ENCODE data around the gene PSTPIP2. TPM values are rescaled to one million over a fixed set of nuclear protein-coding genes. Genes with fewer than 3 reads are reported as not detected.

The PSTPIP2 gene
- total and polyA plus RNA-seq, 2 of the 4 experiments (the other 2 are of a cell fraction) = 10.4 to 12.4 TPM

- intact Hi-C loops (cut with micrococcal nuclease) = loop anchor here (5.0 kb wide), 1 partner anchor 39 kb away; no protein-coding TSS in a partner anchor
- dilution Hi-C loops (cut with HindIII; ENCODE audit: low sequenced_read_pairs, unreplicated experiment) = no loop called here
- peaks cover 11% of the 10 kb centered on the region; the same call in 1 of the 2 replicates for H4K20me1 ChIP-seq (ENCODE audit: insufficient read depth, low read length)
- H4K5ac ChIP-seq (ENCODE audit: low read depth, low read length) = no peak overlapping the region
- peaks cover 3% of the 10 kb centered on the region for H3K4me1 ChIP-seq (ENCODE audit: control insufficient read depth, insufficient read depth, low read length)
- no TSS peak for BruUV-seq (replicated peaks)
- peaks cover 15 to 40% of the 10 kb centered on the region in 2 experiments; a peak in 3 of 4 replicates for H3K79me1 ChIP-seq (ENCODE audit: low read depth in 1 of 2, low read length in 2 of 2)
- H4K91ac ChIP-seq (ENCODE audit: insufficient read depth, low read depth, low read length) = no peak overlapping the region
- no peaks in the 10 kb centered on the region; the same call in 1 of the 2 replicates for H3K9me1 ChIP-seq (ENCODE audit: insufficient read depth, low read length)
- no peak overlapping the region for H2AK9ac ChIP-seq (replicated peaks; ENCODE audit: low read depth, low read length, poor library complexity)
- no peak overlapping the region for H3K4me2 ChIP-seq (ENCODE audit: low read depth, low read length)
- H4K8ac ChIP-seq (ENCODE audit: low read depth in 2 of 2, low read length in 2 of 2) = no peak overlapping the region
- no peaks in the 10 kb centered on the region for H3K27me3 ChIP-seq (ENCODE audit: control insufficient read depth, insufficient read depth, low read length)
- no peak overlapping the region for H3K4me3 ChIP-seq (ENCODE audit: insufficient read depth, low read depth, low read length)
- no peak overlapping the region for H3K56ac ChIP-seq (ENCODE audit: extremely low read depth, insufficient read depth, low read length)
- POLR2A ChIA-PET (ENCODE audit: unreplicated experiment) = no interaction called here
- CTCF ChIA-PET = no interaction called here
- ATAC-seq (ENCODE audit: low read depth) (no peak), DNase-seq (no peak)
- H3K36me3 ChIP-seq (ENCODE audit: control insufficient read depth, insufficient read depth, low read length) = no peaks in the 10 kb centered on the region
- H2AK5ac ChIP-seq (ENCODE audit: low read depth, low read length) = no peak overlapping the region
- no peak overlapping the region for H2BK20ac ChIP-seq (ENCODE audit: low read depth, low read length)
- no peak overlapping the region for H2BK120ac ChIP-seq (ENCODE audit: low read depth, low read length)
- H3K4ac ChIP-seq (ENCODE audit: low read depth, low read length) = no peak overlapping the region
- H3K27ac ChIP-seq (ENCODE audit: insufficient read depth, low read length) = no peak overlapping the region
- no peak overlapping the region for H2BK5ac ChIP-seq (ENCODE audit: low read depth, low read length, poor library complexity, severe bottlenecking)
- H2BK15ac ChIP-seq (ENCODE audit: low read depth, low read length) = no peak overlapping the region
- H3K14ac ChIP-seq (replicated peaks; ENCODE audit: low read depth, low read length) = no peak overlapping the region
- H3K9me3 ChIP-seq (ENCODE audit: control insufficient read depth, insufficient read depth, low read length) = no peaks in the 10 kb centered on the region
- in situ Hi-C loops (cut with MboI; ENCODE audit: low sequenced_read_pairs) = no loop called here
- H2AFZ ChIP-seq (replicated peaks; ENCODE audit: low read length, poor library complexity) = no peak overlapping the region
- TF ChIP-seq NFE2L2 (IDR thresholded peaks at IDR 0.05; ENCODE audit: low read depth, low read length) (no peak), FOS (IDR thresholded peaks at IDR 0.05; ENCODE audit: low read depth, low read length) (no peak), MAZ (IDR thresholded peaks at IDR 0.05; ENCODE audit: borderline replicate concordance, low read depth, low read length) (no peak), MXI1 (IDR thresholded peaks at IDR 0.05; ENCODE audit: borderline replicate concordance, low read depth, low read length) (no peak), CEBPB (IDR thresholded peaks at IDR 0.05; ENCODE audit: low read depth, low read length) (no peak), ELK1 (IDR thresholded peaks at IDR 0.05; ENCODE audit: borderline replicate concordance, low read depth, low read length) (no peak), CTCF (conservative IDR thresholded peaks at IDR 0.05; ENCODE audit: low read depth, low read length) (no peak), POLR2A (IDR thresholded peaks at IDR 0.05; ENCODE audit: low read depth, low read length) (no peak)
- H3K9ac ChIP-seq (ENCODE audit: low read depth, low read length) = no peak overlapping the region
- no peak overlapping the region for H3K18ac ChIP-seq (ENCODE audit: low read depth, low read length)
- WGBS, 2 experiments (ENCODE audit: extremely low coverage in 2 of 2, insufficient read length in 1 of 2) = 66% methylated on average over 3 of the region's 6 CpGs; no CpG with 5 or more reads in 1 of the 2 experiments
- no peak overlapping the region for H3K23ac ChIP-seq (ENCODE audit: low read depth, low read length)
Measured at GRCh38 chr18:46046126-46046525, 25.9 kb downstream of the PSTPIP2 start.

Measured in IMR-90 (cell line).